ENCODE data around the gene CSNK1G2.

DNA sequence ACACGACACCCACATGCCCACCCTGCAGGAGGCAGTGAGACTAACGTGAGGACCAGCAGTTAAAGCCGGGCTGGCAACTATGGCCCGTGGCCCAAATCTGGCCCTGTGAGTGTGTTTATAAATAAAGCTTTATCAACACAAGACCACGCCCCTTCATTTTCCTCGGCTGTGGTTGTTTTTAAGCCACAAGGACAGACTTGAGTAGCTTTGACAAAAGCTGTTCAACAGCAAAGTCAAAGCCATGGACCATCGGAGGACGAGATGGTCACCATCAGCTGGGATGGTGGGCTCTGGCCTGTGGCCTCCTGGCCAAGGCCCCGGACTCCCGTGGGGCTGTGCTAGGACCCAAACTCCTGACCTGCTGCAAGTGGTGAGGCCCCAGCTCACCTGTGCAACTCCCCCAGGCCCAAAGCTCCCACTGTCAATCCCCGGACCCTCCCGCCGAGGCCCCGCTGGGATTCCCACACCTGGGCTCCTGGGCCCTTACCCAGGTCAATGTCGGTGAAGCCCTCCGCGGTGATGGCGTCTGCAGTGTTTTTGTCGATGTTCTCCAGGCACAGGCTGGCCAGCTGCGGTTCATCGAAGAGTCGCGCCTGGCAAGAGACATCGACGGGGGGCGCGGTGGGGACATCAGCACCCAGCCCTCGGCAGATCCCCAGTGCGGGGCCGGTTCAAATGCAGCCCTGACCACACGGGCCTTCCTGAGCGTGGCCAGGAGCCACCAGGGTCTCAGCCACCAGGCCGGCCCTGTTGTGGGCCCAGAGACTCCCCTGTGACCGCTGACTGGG lies 49.5 kb downstream of the CSNK1G2 start:
- TF ChIP-seq CTCF (IDR thresholded peaks at IDR 0.05; ENCODE audit: poor library complexity, severe bottlenecking) (no peak), POLR2AphosphoS5 (IDR thresholded peaks at IDR 0.05) (no peak), EZH2 (IDR thresholded peaks at IDR 0.05; ENCODE audit: borderline replicate concordance, insufficient read depth, low read length, poor library complexity, severe bottlenecking) (no peak), TAF1 (IDR thresholded peaks at IDR 0.05; ENCODE audit: low read depth) (no peak)

Measured in neural cell (in vitro differentiated cells).